Left ventricle myocardium inferior (tissue), 1 donor: ENCODE measurements around the gene LRP1B. TPM values are rescaled to one million over a fixed set of nuclear protein-coding genes. Genes with fewer than 3 reads are reported as not detected.

Experiments
- DNase-seq: peaks from one replicate; pipeline ENCODE4 v3.0.0-alpha.2; 2020
- H3K27ac ChIP-seq: fragments of 200-600 bp; replicated peaks from 2 replicates; pipeline ENCODE4 v1.8.0; 2021
- H3K27me3 ChIP-seq: fragments of 200-600 bp; 2 replicates; pipeline ENCODE4 v1.8.0; 2021; ENCODE audit warnings: low read depth
- H3K36me3 ChIP-seq: fragments of 200-600 bp; 2 replicates; pipeline ENCODE4 v1.8.0; 2021
- H3K4me1 ChIP-seq: fragments of 200-600 bp; 2 replicates; pipeline ENCODE4 v1.8.0; 2021
- H3K4me3 ChIP-seq: fragments of 200-600 bp; 2 replicates; pipeline ENCODE4 v1.8.0; 2021; ENCODE audit warnings: mild to moderate bottlenecking, moderate library complexity
- H3K9me3 ChIP-seq: fragments of 200-600 bp; replicated peaks from 2 replicates; pipeline ENCODE4 v1.8.0; 2021
- intact Hi-C: fragments of 100-400 bp; cut with micrococcal nuclease; formaldehyde crosslinking; loops from one replicate; pipeline ENCODE4 v1.11.0; 2022
- total RNA-seq: library from RNA; stranded (reverse); fragmentation: NEBNext Ultra II Directional; extraction: Animal tissue kit (Norgen Biotek cat#: 25700); gene quantifications from one replicate; pipeline ENCODE4 v1.2.1, GENCODE V29; 2021
- TF ChIP-seq, protein P1 (sequence below): fragments of 200-600 bp; IDR thresholded peaks from 2 replicates; pipeline ENCODE4 v1.8.0; 2021; ENCODE audit warnings: antibody characterized with exemption, mild to moderate bottlenecking, borderline replicate concordance
- donor health status: DM: no; HTN: yes; CAD: no; lungs with severe emphysema.

The LRP1B gene
- total RNA-seq, 1 donor from 2014 or later = 0.08 TPM

- Histone ChIP-seq H3K27ac (no peak overlapping the region), H3K4me1 (no peaks in the 10 kb centered on the region), H3K9me3 (peaks cover 18% of the 10 kb centered on the region), H3K36me3 (no peaks in the 10 kb centered on the region), H3K4me3 (no peak overlapping the region), H3K27me3 (no peaks in the 10 kb centered on the region)
- TF ChIP-seq, protein P1, sequence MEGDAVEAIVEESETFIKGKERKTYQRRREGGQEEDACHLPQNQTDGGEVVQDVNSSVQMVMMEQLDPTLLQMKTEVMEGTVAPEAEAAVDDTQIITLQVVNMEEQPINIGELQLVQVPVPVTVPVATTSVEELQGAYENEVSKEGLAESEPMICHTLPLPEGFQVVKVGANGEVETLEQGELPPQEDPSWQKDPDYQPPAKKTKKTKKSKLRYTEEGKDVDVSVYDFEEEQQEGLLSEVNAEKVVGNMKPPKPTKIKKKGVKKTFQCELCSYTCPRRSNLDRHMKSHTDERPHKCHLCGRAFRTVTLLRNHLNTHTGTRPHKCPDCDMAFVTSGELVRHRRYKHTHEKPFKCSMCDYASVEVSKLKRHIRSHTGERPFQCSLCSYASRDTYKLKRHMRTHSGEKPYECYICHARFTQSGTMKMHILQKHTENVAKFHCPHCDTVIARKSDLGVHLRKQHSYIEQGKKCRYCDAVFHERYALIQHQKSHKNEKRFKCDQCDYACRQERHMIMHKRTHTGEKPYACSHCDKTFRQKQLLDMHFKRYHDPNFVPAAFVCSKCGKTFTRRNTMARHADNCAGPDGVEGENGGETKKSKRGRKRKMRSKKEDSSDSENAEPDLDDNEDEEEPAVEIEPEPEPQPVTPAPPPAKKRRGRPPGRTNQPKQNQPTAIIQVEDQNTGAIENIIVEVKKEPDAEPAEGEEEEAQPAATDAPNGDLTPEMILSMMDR = no peak
- DNase-seq = no peak
- intact Hi-C loops = no loop called here
Measured at GRCh38 chr2:141941210-141941714, 189.6 kb downstream of the LRP1B start.

GRCh38 chr2:141940709-141941108, 190.1 kb downstream of the LRP1B start:
- TF ChIP-seq, protein P1 = no peak
- no peaks in the 10 kb centered on the region for H3K36me3 ChIP-seq
- peaks cover 18% of the 10 kb centered on the region for H3K9me3 ChIP-seq

GRCh38 chr2:141933226-141933625, 197.6 kb downstream of the LRP1B start:
- TF ChIP-seq, protein P1 = no peak
- H3K4me3 ChIP-seq = no peak overlapping the region
- no peaks in the 10 kb centered on the region for H3K4me1 ChIP-seq
- DNase-seq = no peak
- H3K9me3 ChIP-seq = peaks cover 16% of the 10 kb centered on the region
- intact Hi-C loops = no loop called here
- H3K27me3 ChIP-seq = no peaks in the 10 kb centered on the region
- H3K27ac ChIP-seq = no peak overlapping the region
- H3K36me3 ChIP-seq = no peaks in the 10 kb centered on the region

More at GRCh38 chr2:141940709-141941108, 190.1 kb downstream of the LRP1B start:
- Histone ChIP-seq H3K4me1 (no peaks in the 10 kb centered on the region), H3K4me3 (no peak overlapping the region), H3K27ac (no peak overlapping the region), H3K27me3 (no peaks in the 10 kb centered on the region)
- intact Hi-C loops = no loop called here
- no peak for DNase-seq

- H3K27ac ChIP-seq = no peak overlapping the region
- peaks cover 6% of the 10 kb centered on the region for H3K9me3 ChIP-seq
- intact Hi-C loops = no loop called here
- TF ChIP-seq, protein P1 = no peak
- no peaks in the 10 kb centered on the region for H3K4me1 ChIP-seq
- H3K27me3 ChIP-seq = no peaks in the 10 kb centered on the region
- H3K36me3 ChIP-seq = no peaks in the 10 kb centered on the region
- no peak for DNase-seq
- no peak overlapping the region for H3K4me3 ChIP-seq
Measured at GRCh38 chr2:141932261-141932660, 198.6 kb downstream of the LRP1B start.

DNA sequence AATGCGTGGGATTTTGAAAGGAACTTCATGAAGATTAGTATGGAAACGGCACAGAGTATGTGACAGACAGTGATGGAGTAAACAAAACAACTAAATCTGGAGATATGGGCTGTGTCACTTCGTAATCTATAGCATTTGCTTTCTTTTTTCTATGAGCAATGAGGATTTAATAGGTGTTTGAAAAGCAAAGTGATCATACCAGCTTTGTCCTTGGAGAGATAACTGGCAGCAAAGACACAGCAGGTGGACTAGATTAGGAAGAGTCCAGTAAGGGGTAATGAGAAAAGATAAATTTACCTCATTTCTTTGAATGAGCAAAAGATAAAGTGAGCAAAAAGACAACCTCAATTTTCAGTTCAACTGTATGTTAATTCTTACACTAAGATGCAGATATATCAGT, 199.0 kb downstream of the LRP1B start:
- Histone ChIP-seq H3K27ac (no peak overlapping the region), H3K4me3 (no peak overlapping the region), H3K36me3 (no peaks in the 10 kb centered on the region), H3K9me3 (peaks cover 1% of the 10 kb centered on the region), H3K4me1 (no peaks in the 10 kb centered on the region), H3K27me3 (no peaks in the 10 kb centered on the region)
- no peak for DNase-seq
- intact Hi-C loops = no loop called here
- TF ChIP-seq, protein P1 = no peak

DNA sequence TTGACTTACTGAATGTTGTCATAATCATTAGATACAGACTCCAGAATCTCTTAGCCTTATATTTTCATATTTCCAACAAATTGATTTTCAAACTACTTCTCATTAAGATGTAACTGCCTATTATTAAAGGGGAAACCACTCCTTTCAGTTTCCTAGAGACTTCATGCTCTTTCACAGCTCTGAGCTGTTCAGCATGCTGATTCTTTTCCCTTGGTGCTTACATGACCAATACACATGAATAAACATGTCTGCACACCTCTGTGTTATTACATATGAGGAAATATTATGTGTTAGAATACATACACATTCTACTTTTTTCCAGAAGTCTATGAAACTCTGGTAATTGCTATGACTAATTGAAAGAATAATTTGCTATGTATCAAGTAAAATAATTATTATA, 200.0 kb downstream of the LRP1B start:
- intact Hi-C loops = no loop called here
- no peak overlapping the region for H3K4me3 ChIP-seq
- H3K27me3 ChIP-seq = no peaks in the 10 kb centered on the region
- H3K9me3 ChIP-seq = no peaks in the 10 kb centered on the region
- no peak overlapping the region for H3K27ac ChIP-seq
- TF ChIP-seq, protein P1 = no peak
- no peaks in the 10 kb centered on the region for H3K4me1 ChIP-seq
- DNase-seq = no peak
- H3K36me3 ChIP-seq = no peaks in the 10 kb centered on the region
